HuH-7.5 (cell line): ENCODE data around the gene TRIM2.

Experiments used
- DNase-seq: peaks from one replicate; pipeline ENCODE4 v3.0.0; 2011; ENCODE audit warnings: low spot score

Gene TRIM2

GRCh38 chr4:153249199-153250041 lies 45.2 kb downstream of the TRIM2 start:
- peak; percentile 82 for DNase-seq

DNA sequence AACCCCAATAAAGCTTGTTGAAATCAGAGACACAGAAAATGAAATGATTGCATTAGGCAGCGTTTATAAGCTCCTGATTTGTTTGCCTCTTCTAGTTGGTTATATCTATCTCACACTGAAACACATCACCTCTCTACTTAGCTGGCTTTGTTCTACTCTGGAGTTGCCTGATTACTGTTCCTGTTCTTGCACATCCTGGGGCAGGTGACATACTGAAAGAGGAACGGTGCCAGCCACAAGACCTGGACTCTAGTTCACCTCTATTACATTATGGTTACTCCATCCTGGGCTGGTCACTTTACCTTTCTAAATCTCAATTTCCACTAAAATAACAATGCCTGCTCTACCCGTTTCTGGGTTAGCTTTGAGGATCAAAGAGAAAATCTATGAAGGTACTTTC lies 47.9 kb downstream of the TRIM2 start:
- DNase-seq = no peak

DNA sequence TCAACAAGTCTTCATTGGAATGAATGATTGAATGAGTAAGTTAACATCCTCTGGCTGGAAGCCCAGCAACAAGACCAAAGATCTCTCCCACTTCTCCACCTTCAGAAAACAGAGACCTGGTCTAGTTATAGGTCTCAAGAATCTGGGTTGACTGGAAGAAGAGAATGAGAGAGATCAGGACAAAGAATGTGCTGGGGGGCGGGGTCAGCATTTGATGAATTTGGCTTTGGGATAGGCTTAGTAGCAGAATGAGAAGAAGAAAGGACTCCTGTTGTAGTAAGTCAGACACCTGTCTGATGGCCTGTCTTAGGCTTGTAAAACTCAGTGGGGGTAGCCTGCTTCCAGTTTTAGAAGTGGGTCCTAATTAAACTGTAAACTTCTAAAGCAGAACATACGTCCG lies 51.0 kb downstream of the TRIM2 start:
- DNase-seq = no peak

DNA sequence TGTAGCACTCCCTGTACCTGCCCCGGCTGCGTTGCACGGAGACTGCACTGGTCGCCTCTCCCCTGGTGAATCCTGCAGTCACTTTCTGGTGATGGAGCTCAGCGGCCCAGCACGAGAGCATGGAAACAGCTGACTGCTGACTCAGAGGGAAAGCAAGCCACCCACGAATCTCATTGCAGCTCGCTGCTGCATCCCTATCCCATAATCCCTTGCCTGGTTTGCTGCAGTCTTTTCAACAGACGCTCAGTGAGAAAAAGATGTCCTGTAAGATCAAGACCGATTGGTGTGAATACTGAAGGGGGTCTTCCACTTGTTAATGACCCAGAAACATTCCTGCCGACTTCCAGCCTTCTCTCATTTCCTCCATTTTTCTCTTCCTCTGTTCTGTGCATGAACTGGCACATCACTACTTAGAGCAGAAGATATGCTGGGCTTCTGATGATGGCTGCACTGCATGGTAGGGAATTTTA lies 52.9 kb downstream of the TRIM2 start:
- no peak for DNase-seq

DNA sequence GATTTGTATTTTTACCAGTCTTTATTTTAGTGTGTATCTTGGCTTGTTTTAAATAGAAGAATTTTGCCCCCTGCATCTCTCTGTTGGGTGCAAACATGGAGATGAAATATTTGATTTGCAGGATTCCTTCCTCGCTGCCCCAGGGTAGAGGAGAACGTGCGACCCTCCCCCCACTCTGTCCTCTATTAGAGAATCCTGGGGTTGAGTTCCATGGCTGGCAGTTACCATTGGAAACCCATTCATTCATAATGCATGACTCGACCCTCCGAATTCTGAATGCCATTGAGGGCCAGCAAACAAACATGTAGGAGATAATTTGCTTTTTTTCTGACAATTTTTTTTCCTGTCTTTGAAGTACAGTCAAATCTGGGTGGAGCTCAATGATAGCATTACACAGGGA lies 53.7 kb downstream of the TRIM2 start:
- DNase-seq = no peak

- DNase-seq = no peak
Observed at GRCh38 chr4:153258750-153259149, 54.5 kb downstream of the TRIM2 start.

DNA sequence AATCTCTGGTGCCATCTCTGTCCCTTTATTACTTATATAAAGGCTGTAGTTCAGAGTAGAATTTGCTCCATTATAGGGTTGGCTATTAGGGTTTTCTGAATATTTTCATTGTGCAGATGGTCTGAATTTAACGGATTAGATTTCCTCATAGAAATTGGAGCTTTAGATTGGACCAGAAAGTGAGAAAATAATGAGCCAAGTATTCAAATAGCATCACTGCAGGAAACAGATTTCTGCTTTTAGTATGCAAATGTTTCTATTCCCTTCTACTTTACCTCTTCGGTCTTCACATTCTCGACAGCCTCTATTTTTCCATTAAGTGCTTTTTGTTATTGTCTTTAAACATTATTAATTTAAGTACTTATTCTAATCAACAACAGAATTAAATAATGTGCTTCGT lies 55.4 kb downstream of the TRIM2 start:
- no peak for DNase-seq

GRCh38 chr4:153260132-153260531 lies 55.9 kb downstream of the TRIM2 start:
- no peak for DNase-seq

DNA sequence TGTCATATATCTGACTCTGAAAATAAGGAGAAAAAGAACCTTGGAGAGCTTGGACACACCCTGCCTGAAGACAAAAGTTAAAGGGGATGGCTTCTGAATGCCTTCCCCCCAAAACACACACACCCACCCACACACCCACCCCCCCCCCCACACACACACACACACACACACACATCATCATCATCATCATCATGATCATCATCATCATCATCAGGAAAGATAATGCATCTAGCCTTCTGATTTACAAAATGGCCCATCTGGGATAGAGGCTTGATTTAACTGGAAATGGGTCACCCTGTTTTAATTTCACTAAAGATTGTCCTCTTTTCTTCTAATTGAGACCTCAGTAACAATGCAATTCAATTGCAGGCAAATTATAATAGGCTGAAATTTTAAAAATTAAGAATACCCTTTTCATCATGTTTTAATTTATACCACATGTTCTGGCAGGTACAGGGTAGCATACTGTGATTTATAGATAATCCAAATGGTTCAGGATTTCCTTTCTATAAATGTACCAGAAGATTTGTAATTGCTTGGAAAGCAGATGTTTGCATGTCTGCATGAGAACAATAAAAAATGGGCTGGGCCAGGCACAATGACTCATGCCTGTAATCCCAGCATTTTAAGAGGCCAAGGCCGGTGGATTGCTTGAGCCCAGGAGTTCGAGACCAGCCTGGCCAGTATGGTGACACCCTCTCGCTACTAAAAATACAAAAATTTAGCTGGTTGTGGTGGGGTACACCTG lies 56.5 kb downstream of the TRIM2 start:
- no peak for DNase-seq

GRCh38 chr4:153261461-153261860 lies 57.2 kb downstream of the TRIM2 start:
- DNase-seq = no peak

DNA sequence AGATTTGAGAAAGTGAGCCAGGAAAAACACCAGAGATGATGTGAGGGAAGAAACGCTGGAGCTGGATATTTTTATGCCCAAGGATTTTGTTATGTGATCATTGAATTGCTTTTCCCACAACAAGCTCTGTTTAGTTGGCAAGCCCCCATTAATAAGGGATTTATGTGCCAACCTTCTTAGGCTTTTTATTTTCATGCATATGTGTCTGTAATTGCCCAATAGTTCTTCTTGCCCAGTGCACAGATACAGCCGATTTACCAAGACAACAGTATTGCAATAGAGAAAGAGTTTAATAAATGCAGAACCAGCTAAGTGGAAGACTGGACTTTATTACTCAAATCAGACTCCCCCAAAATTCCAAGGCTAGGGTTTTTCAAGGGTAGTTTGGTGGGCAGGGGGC lies 57.7 kb downstream of the TRIM2 start:
- no peak for DNase-seq

GRCh38 chr4:153265306-153266047 lies 61.2 kb downstream of the TRIM2 start:
- DNase-seq = no peak

- no peak for DNase-seq
Observed at GRCh38 chr4:153266988-153267387, 62.7 kb downstream of the TRIM2 start.

- no peak for DNase-seq
Observed at GRCh38 chr4:153267890-153268289, 63.6 kb downstream of the TRIM2 start.

DNA sequence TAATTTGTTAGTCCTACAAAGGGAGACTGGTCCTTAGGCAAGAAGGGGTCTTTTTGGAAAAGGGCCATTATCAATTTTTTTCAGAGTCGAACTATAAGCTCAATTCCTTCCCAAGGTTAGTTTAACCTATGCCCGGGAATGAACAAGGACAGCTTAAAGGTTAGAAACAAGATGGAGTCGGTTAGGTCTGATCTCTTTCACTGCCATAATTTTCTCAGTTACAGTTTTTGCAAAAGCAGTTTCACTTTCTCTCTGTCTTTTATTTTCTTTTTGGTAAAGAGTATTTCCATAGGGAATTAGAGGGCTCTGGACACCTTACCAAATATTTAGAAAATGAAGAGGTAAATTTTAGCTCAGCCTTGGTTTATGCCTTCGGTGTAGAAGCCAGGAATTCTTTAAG lies 64.1 kb downstream of the TRIM2 start:
- no peak for DNase-seq

DNA sequence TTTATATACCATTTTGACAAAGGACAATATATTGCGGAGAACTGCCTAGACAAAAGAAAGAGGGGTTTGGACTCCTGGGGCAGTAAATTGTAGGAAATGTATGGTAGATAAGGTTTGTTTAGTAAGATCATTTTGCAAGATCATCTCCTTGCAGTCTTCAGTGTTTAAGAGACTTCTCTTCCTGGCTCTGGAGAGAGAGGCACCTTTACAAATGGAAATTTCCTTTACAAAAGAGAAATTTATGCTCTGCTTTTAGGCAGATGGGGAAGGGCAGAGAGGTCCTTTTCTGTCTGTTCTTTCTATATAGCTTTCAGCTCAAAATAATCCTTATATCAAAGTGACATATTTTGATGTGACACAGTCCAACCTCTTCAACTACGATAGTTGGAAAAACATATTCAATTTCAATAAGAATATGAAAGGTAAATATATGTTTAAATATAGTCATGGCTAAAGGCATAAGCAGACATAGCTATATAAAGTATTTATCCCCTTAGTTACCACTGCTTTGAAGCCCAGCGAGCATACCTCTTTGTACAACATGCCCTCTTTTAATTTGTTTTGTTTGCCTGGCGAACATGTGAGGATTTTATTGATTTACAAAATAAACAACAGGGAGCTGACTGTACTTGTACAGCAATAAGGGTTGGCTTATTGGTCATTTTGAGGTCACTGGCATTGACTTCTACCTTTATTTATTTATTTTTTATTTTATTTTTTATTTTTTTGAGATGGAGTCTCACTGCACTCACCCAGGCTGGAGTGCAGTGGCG lies 65.2 kb downstream of the TRIM2 start:
- no peak for DNase-seq

DNA sequence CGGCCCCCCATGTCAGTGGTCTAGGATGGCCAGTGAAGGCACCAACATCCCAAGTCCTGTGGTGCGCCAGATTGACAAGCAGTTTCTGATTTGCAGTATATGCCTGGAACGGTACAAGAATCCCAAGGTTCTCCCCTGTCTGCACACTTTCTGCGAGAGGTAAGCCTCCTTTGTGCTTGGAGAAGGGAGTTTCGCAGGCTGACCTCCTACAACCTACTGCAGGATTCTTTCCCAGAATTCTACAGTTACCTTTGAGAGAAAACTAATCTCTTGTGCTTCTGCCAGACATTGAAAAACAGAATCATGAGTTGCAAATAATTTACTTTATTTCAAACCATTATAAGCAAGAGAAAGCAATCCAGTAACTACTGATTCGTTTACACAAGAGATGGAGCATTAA lies 66.1 kb downstream of the TRIM2 start:
- DNase-seq = no peak

- DNase-seq = no peak
Observed at GRCh38 chr4:153271820-153272219, 67.6 kb downstream of the TRIM2 start.

DNA sequence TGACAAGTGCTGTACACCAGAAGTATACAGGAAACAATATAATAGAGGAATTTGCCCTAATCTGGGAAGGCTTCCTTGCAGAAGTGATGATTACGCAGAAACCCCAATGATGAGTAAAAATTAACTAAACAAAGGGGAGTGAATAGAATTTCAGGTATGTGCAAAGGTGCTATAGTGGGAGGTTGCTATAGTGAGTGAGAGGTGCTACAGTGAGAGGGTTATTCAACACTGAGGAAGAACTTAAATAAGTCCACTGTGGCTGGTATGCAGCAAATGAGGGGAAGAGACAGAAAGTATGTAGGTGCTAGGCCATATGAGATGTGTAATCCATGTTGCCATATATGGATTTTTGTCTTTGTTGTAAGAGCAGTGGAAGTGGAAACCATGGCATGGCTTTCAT lies 69.5 kb downstream of the TRIM2 start:
- DNase-seq = no peak

GRCh38 chr4:153274967-153275366 lies 70.7 kb downstream of the TRIM2 start:
- DNase-seq = no peak

DNA sequence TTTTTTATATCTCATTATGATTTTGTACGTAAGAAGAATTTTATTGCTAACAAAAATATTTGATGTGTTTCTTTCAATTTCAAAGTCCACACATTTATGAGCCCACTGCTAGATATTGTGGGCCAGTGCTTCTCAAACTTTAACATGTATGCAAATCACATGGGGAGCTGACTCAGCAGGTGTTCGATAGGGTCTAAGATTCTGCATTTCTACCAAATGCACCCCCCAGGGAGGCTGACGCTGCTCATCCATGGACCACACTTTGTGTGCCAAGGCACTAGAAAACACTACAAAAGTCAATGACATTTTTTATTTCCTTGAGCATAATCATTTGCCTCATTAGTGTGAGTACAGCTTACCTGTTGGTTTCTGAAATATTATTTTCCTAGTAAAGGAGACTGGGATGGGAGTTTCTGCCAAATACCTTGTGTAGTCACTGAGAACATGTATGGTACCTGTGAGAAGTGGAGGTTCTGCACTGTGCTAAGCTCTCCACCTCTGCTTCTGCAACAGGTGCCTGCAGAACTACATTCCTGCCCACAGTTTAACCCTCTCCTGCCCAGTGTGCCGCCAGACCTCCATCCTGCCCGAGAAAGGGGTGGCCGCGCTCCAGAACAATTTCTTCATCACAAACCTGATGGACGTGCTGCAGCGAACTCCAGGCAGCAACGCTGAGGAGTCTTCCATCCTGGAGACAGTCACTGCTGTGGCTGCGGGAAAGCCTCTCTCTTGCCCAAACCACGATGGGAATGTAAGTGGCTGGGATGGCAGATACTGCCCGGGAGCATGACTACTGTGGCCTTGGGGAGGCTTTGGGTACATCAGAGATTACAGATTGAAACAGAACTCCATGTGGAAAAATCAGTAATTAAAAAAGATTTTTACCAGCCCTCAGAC lies 71.4 kb downstream of the TRIM2 start:
- no peak for DNase-seq
